SH-SY5Y (cell line): ENCODE data around the gene CTDP1.

ENCODE experiments used
- GATA2 ChIP-seq: IDR thresholded peaks from 2 replicates; pipeline ENCODE4 v1.6.1; 2011; ENCODE audit warnings: mild to moderate bottlenecking, low read depth, low read length
- GATA3 ChIP-seq: IDR thresholded peaks from 2 replicates; pipeline ENCODE4 v1.6.1; 2011; ENCODE audit warnings: low read depth, mild to moderate bottlenecking, low read length, moderate library complexity

Gene CTDP1

GRCh38 chr18:79640064-79640672, 39.4 kb upstream of the CTDP1 start:
- TF ChIP-seq GATA3: no peak
- no peak for TF ChIP-seq GATA2

- TF ChIP-seq GATA3: no peak
- no peak for TF ChIP-seq GATA2
Measured at GRCh38 chr18:79640875-79641274, 38.7 kb upstream of the CTDP1 start.

- TF ChIP-seq GATA2 (no peak), GATA3 (no peak)
Measured at GRCh38 chr18:79641722-79642497, 37.7 kb upstream of the CTDP1 start.

GRCh38 chr18:79642626-79643025, 37.0 kb upstream of the CTDP1 start:
- TF ChIP-seq GATA3: no peak
- no peak for TF ChIP-seq GATA2

GRCh38 chr18:79643054-79643984, 36.3 kb upstream of the CTDP1 start:
- TF ChIP-seq GATA3: no peak

- TF ChIP-seq GATA3 (no peak), GATA2 (no peak)
Measured at GRCh38 chr18:79644006-79644665, 35.5 kb upstream of the CTDP1 start.

GRCh38 chr18:79644666-79645057, 34.9 kb upstream of the CTDP1 start:
- TF ChIP-seq GATA3: no peak
- TF ChIP-seq GATA2: no peak

- no peak for TF ChIP-seq GATA2
- no peak for TF ChIP-seq GATA3
Measured at GRCh38 chr18:79645291-79645983, 34.2 kb upstream of the CTDP1 start.

- TF ChIP-seq GATA3 (no peak), GATA2 (no peak)
Measured at GRCh38 chr18:79647307-79647706, 32.3 kb upstream of the CTDP1 start.

GRCh38 chr18:79650959-79651358, 28.6 kb upstream of the CTDP1 start:
- TF ChIP-seq GATA3 (no peak), GATA2 (no peak)

- no peak for TF ChIP-seq GATA3
- TF ChIP-seq GATA2: no peak
Measured at GRCh38 chr18:79657342-79657996, 22.1 kb upstream of the CTDP1 start.

- TF ChIP-seq GATA3 (no peak), GATA2 (no peak)
Measured at GRCh38 chr18:79658366-79658765, 21.2 kb upstream of the CTDP1 start.

GRCh38 chr18:79659733-79660132, 19.9 kb upstream of the CTDP1 start:
- no peak for TF ChIP-seq GATA3
- TF ChIP-seq GATA2: no peak

- TF ChIP-seq GATA3 (no peak), GATA2 (no peak)
Measured at GRCh38 chr18:79662034-79662433, 17.6 kb upstream of the CTDP1 start.
